Panc1 (cell line): ENCODE measurements around the gene GNAI1. TPM values are rescaled to one million over a fixed set of nuclear protein-coding genes. Genes with fewer than 3 reads are reported as not detected.

Experiments
- ATAC-seq: fragments of 200-7000 bp; cut with Tn5 transposase; 2 replicates; pipeline ENCODE4 v1.9.1; 2020; ENCODE audit warnings: mild to moderate bottlenecking, moderate library complexity
- BruUV-seq: library from RNA; stranded (reverse); fragments of 400-500 nt; replicated peaks from 2 replicates; lab custom pipeline; 2021; lab: Mats Ljungman, UMichigan
- CTCF ChIA-PET: fragments of 300-600 bp; sonication (Branson Sonifier 250); formaldehyde crosslinking; loops from one replicate; lab custom pipeline; 2022; ENCODE audit warnings: antibody characterized with exemption; lab: Charles Lee
- POLR2A ChIA-PET: fragments of 300-600 bp; sonication (Branson Sonifier 250); formaldehyde crosslinking; loops from one replicate; lab custom pipeline; 2022; ENCODE audit warnings: antibody characterized with exemption; lab: Charles Lee
- DNase-seq: peaks from one replicate; pipeline ENCODE4 v3.0.0-alpha.2; 2010; ENCODE audit warnings: low read depth, low spot score
- H3K27ac ChIP-seq: 2 replicates; pipeline ENCODE4 v1.5.1; 2011; ENCODE audit warnings: mild to moderate bottlenecking, low read length, inconsistent platforms
- H3K27me3 ChIP-seq: fragments of 200-500 bp; sonication (Bioruptor generic); 2 replicates; pipeline ENCODE4 v1.6.0; 2014; ENCODE audit warnings: low read length, inconsistent platforms; ENCODE audit not compliant: control insufficient read depth, insufficient read depth
- H3K36me3 ChIP-seq: fragments of 200-500 bp; sonication (Bioruptor generic); 2 replicates; pipeline ENCODE4 v1.5.1; 2014; ENCODE audit warnings: inconsistent platforms, mild to moderate bottlenecking, low read length, moderate library complexity; ENCODE audit not compliant: control insufficient read depth, insufficient read depth
- H3K4me1 ChIP-seq: 2 replicates; pipeline ENCODE4 v1.5.1; 2011; ENCODE audit warnings: inconsistent platforms, mild to moderate bottlenecking, low read length, moderate library complexity; ENCODE audit not compliant: control insufficient read depth, insufficient read depth
- H3K4me3 ChIP-seq, 2 experiments: 2 replicates each; pipeline ENCODE4 v1.5.1; 2011 to 2012; ENCODE audit warnings: low read depth in 2 of 2, low read length in 2 of 2, mild to moderate bottlenecking in 2 of 2, inconsistent platforms in 1 of 2, moderate library complexity in 1 of 2
- H3K9me3 ChIP-seq: fragments of 200-500 bp; sonication (Bioruptor generic); 2 replicates; pipeline ENCODE4 v1.5.1; 2014; ENCODE audit warnings: low read depth, mild to moderate bottlenecking, inconsistent platforms, low read length, moderate library complexity; ENCODE audit not compliant: control insufficient read depth, insufficient read depth
- CTCF ChIP-seq: fragments of 450-650 bp; IDR thresholded peaks from 2 replicates; pipeline ENCODE4 v1.5.1; 2017; ENCODE audit warnings: mild to moderate bottlenecking
- POLR2AphosphoS5 ChIP-seq: IDR thresholded peaks from 2 replicates; pipeline ENCODE4 v1.6.1; 2012; ENCODE audit warnings: mild to moderate bottlenecking, low read depth, low read length, moderate library complexity
- REST ChIP-seq, 2 experiments: IDR thresholded peaks; 2 replicates each; pipeline ENCODE4 v1.6.1; 2011 to 2012; ENCODE audit warnings: low read depth in 2 of 2, control low read depth in 1 of 2, low read length in 1 of 2, mild to moderate bottlenecking in 1 of 2, moderate library complexity in 1 of 2; ENCODE audit not compliant: insufficient read depth in 1 of 2
- SIN3A ChIP-seq: IDR thresholded peaks from 2 replicates; pipeline ENCODE4 v1.6.1; 2012; ENCODE audit warnings: low read depth, mild to moderate bottlenecking, low read length, moderate library complexity, borderline replicate concordance; ENCODE audit not compliant: insufficient read depth
- TCF7L2 ChIP-seq: IDR thresholded peaks from 2 replicates; pipeline ENCODE4 v1.6.1; 2011; ENCODE audit warnings: mild to moderate bottlenecking, low read depth, low read length, inconsistent platforms
- in situ Hi-C: cut with HindIII; loops from 2 replicates; pipeline ENCODE4 v1.10.0; 2016; ENCODE audit warnings: low sequenced_read_pairs, low pct_unique_long_range_greater_than_20kb
- intact Hi-C: fragments of 100-400 bp; cut with micrococcal nuclease; formaldehyde crosslinking; loops from one replicate; pipeline ENCODE4 v1.10.0; 2022; ENCODE audit not compliant: unreplicated experiment
- total RNA-seq: library from RNA; stranded (reverse); gene quantifications from one replicate; pipeline ENCODE4 v1.2.1, GENCODE V29; 2021; ENCODE audit not compliant: unreplicated experiment

The GNAI1 gene
- total RNA-seq, 1 experiment from 2014 or later: 19.2 TPM

- H3K27ac ChIP-seq: no peak overlapping the region
- H3K4me3 ChIP-seq: no peak overlapping the region
- intact Hi-C loops (no loop called here), in situ Hi-C loops (no loop called here)
- ChIA-PET CTCF (no interaction called here), POLR2A (no interaction called here)
- no peaks in the 10 kb centered on the region for H3K27me3 ChIP-seq
- no peak for ATAC-seq
- no TSS peak for BruUV-seq
- peaks cover 9% of the 10 kb centered on the region for H3K4me1 ChIP-seq
- H3K36me3 ChIP-seq: no peaks in the 10 kb centered on the region
- TF ChIP-seq TCF7L2 (no peak), SIN3A (no peak), REST (IDR thresholded peaks at IDR 0.05; ENCODE audit: insufficient read depth in 1 of 2, low read depth in 2 of 2, low read length in 1 of 2) (no peak), CTCF (no peak), POLR2AphosphoS5 (no peak)
- no peaks in the 10 kb centered on the region for H3K9me3 ChIP-seq
- no peak for DNase-seq
Measured at GRCh38 chr7:80184693-80185092, 50.1 kb downstream of the GNAI1 start.

- no peak overlapping the region for H3K4me3 ChIP-seq
- H3K36me3 ChIP-seq: no peaks in the 10 kb centered on the region
- ATAC-seq: no peak
- H3K4me1 ChIP-seq: peaks cover 9% of the 10 kb centered on the region
- no peak for TF ChIP-seq TCF7L2
- no peak for TF ChIP-seq POLR2AphosphoS5
- TF ChIP-seq SIN3A: no peak
- no peak for TF ChIP-seq CTCF
- TF ChIP-seq REST (IDR thresholded peaks at IDR 0.05; ENCODE audit: insufficient read depth in 1 of 2, low read depth in 2 of 2, low read length in 1 of 2): no peak
- no peaks in the 10 kb centered on the region for H3K27me3 ChIP-seq
- ChIA-PET POLR2A (no interaction called here), CTCF (interaction anchor here (0.7 kb wide), 1 partner anchor 304 kb away, joined by 3 read pairs; no protein-coding TSS in a partner anchor)
- BruUV-seq: no TSS peak
- H3K27ac ChIP-seq: no peak overlapping the region
- DNase-seq: no peak
- in situ Hi-C loops (no loop called here), intact Hi-C loops (no loop called here)
- H3K9me3 ChIP-seq: no peaks in the 10 kb centered on the region
Measured at GRCh38 chr7:80185571-80185970, 50.9 kb downstream of the GNAI1 start.
